ENCODE data around the gene CELF4. TPM values are rescaled to one million over a fixed set of nuclear protein-coding genes. Genes with fewer than 3 reads are reported as not detected.

CELF4 gene
- total RNA-seq, 1 experiment from 2014 or later: 0.40 TPM

DNA sequence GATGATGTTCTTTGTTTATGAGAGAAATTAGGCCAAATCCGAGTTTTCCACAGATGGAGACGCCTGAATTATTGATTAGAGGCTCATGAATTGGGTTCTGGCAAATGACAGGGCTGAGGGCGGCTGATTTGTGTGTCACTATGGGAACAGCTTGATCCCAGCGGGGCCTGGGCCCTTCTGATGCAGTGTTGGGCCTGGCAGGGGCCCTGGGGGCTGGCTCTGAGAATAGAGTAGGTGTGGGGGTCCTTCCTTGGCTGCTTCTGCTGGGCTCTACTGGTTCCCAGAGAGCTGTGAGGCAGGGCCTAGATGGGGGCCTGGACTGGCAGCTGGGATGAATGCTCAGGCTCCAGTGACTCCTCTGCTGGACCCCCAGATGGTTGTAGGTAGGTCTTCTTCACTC, 164.8 kb downstream of the CELF4 start:
- Histone ChIP-seq H3F3A (ENCODE audit: low read length, unreplicated experiment) (no peaks in the 10 kb centered on the region), H3K9ac (ENCODE audit: low read length) (no peak overlapping the region), H4K20me1 (ENCODE audit: low read length) (no peaks in the 10 kb centered on the region), H3K27ac (ENCODE audit: low read length) (no peak overlapping the region), H3K9me2 (replicated peaks; ENCODE audit: low read length) (no peaks in the 10 kb centered on the region), H3K4me1 (ENCODE audit: insufficient read depth, low read length) (no peaks in the 10 kb centered on the region), H3K9me3 (ENCODE audit: low read length) (no peaks in the 10 kb centered on the region), H3K27me3 (ENCODE audit: low read length) (no peaks in the 10 kb centered on the region), H3K79me2 (ENCODE audit: low read length) (no peaks in the 10 kb centered on the region), H3K36me3 (ENCODE audit: low read depth, low read length) (no peaks in the 10 kb centered on the region), H2AFZ (ENCODE audit: low read length) (no peak overlapping the region), H3K4me2 (ENCODE audit: low read length) (no peak overlapping the region), H3K4me3 (ENCODE audit: low read length) (no peak overlapping the region)
- no peak for ATAC-seq
- no peak for TF ChIP-seq EZH2phosphoT487 (IDR thresholded peaks at IDR 0.05; ENCODE audit: borderline replicate concordance, low read length)
- no peak for TF ChIP-seq CTCF (conservative IDR thresholded peaks at IDR 0.05; ENCODE audit: low read depth, low read length)
- TF ChIP-seq EZH2 (IDR thresholded peaks at IDR 0.05; ENCODE audit: low read length, unreplicated experiment): no peak
- intact Hi-C loops (cut with micrococcal nuclease): no loop called here
- no TSS peak for BruUV-seq (replicated peaks)
- no peak for DNase-seq
- POLR2A ChIA-PET (ENCODE audit: unreplicated experiment): no interaction called here
- CTCF ChIA-PET: no interaction called here

- Histone ChIP-seq H2AFZ (ENCODE audit: low read length) (no peak overlapping the region), H3K27me3 (ENCODE audit: low read length) (no peaks in the 10 kb centered on the region), H3K9me2 (replicated peaks; ENCODE audit: low read length) (no peaks in the 10 kb centered on the region), H3K4me3 (ENCODE audit: low read length) (no peak overlapping the region), H3K9me3 (ENCODE audit: low read length) (no peaks in the 10 kb centered on the region), H3K4me2 (ENCODE audit: low read length) (no peak overlapping the region), H3K36me3 (ENCODE audit: low read depth, low read length) (no peaks in the 10 kb centered on the region), H3K4me1 (ENCODE audit: insufficient read depth, low read length) (no peaks in the 10 kb centered on the region), H3K9ac (ENCODE audit: low read length) (no peak overlapping the region), H3F3A (ENCODE audit: low read length, unreplicated experiment) (no peaks in the 10 kb centered on the region), H3K27ac (ENCODE audit: low read length) (no peak overlapping the region), H4K20me1 (ENCODE audit: low read length) (no peaks in the 10 kb centered on the region), H3K79me2 (ENCODE audit: low read length) (no peaks in the 10 kb centered on the region)
- no peak for DNase-seq
- POLR2A ChIA-PET (ENCODE audit: unreplicated experiment): no interaction called here
- no TSS peak for BruUV-seq (replicated peaks)
- TF ChIP-seq EZH2 (IDR thresholded peaks at IDR 0.05; ENCODE audit: low read length, unreplicated experiment) (no peak), CTCF (conservative IDR thresholded peaks at IDR 0.05; ENCODE audit: low read depth, low read length) (no peak), EZH2phosphoT487 (IDR thresholded peaks at IDR 0.05; ENCODE audit: borderline replicate concordance, low read length) (no peak)
- no peak for ATAC-seq
- CTCF ChIA-PET: no interaction called here
- intact Hi-C loops (cut with micrococcal nuclease): no loop called here
Observed at GRCh38 chr18:37398248-37398920, 167.2 kb downstream of the CELF4 start.

DNA sequence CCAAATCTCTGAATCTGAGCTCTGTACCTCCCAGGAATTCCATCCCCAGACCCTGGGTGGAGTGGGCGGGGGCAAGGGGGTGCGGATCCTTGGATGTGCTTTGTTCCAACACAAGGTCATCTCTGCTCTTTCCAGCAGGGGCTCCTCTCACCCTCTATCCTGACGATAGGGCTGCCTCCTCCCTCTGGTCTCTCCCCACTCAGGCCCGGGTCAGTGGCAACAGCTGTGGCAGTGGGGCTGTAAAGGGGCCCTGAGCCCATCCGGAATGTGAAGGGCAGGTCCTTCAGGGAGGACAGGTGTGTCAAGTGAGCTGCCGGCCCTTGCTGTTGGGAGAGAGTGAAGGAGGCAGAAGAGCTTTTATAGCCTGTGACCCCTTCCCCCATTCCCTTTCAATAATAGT, 167.8 kb downstream of the CELF4 start:
- H3K4me2 ChIP-seq (ENCODE audit: low read length): no peak overlapping the region
- H2AFZ ChIP-seq (ENCODE audit: low read length): no peak overlapping the region
- ChIA-PET POLR2A (ENCODE audit: unreplicated experiment) (no interaction called here), CTCF (no interaction called here)
- H4K20me1 ChIP-seq (ENCODE audit: low read length): no peaks in the 10 kb centered on the region
- no peak overlapping the region for H3K27ac ChIP-seq (ENCODE audit: low read length)
- H3F3A ChIP-seq (ENCODE audit: low read length, unreplicated experiment): no peaks in the 10 kb centered on the region
- ATAC-seq: no peak
- H3K9ac ChIP-seq (ENCODE audit: low read length): no peak overlapping the region
- no peak overlapping the region for H3K4me3 ChIP-seq (ENCODE audit: low read length)
- H3K4me1 ChIP-seq (ENCODE audit: insufficient read depth, low read length): no peaks in the 10 kb centered on the region
- no TSS peak for BruUV-seq (replicated peaks)
- H3K9me2 ChIP-seq (replicated peaks; ENCODE audit: low read length): no peaks in the 10 kb centered on the region
- TF ChIP-seq EZH2 (IDR thresholded peaks at IDR 0.05; ENCODE audit: low read length, unreplicated experiment) (no peak), CTCF (conservative IDR thresholded peaks at IDR 0.05; ENCODE audit: low read depth, low read length) (no peak), EZH2phosphoT487 (IDR thresholded peaks at IDR 0.05; ENCODE audit: borderline replicate concordance, low read length) (no peak)
- no peak for DNase-seq
- H3K79me2 ChIP-seq (ENCODE audit: low read length): no peaks in the 10 kb centered on the region
- no peaks in the 10 kb centered on the region for H3K36me3 ChIP-seq (ENCODE audit: low read depth, low read length)
- intact Hi-C loops (cut with micrococcal nuclease): no loop called here
- no peaks in the 10 kb centered on the region for H3K9me3 ChIP-seq (ENCODE audit: low read length)
- no peaks in the 10 kb centered on the region for H3K27me3 ChIP-seq (ENCODE audit: low read length)

Measured in PC-3 (cell line).